ENCODE data around the gene PCSK5. TPM values are rescaled to one million over a fixed set of nuclear protein-coding genes. Genes with fewer than 3 reads are reported as not detected.

Gene PCSK5
- total RNA-seq, 1 experiment from 2014 or later = 7.5 TPM

- no peak overlapping the region for H4K8ac ChIP-seq (replicated peaks; ENCODE audit: insufficient read length, low read depth, low read length)
- Mint-ChIP-seq H3K4me3 (no peak overlapping the region), H3K4me1 (peaks cover 0 to 4% of the 10 kb centered on the region in 2 experiments; a peak in 3 of 4 replicates), H3K27me3 (ENCODE audit: low read depth) (no peaks in the 10 kb centered on the region), H3K27ac (no peak overlapping the region), H3K36me3 (ENCODE audit: insufficient read depth in 1 of 3, low read depth in 3 of 3) (peaks cover 0 to 7% (median 4%) of the 10 kb centered on the region in 3 experiments; a peak in 4 of 7 replicates), H3K9me3 (no peaks in the 10 kb centered on the region)
- no peaks in the 10 kb centered on the region for H3K9me3 ChIP-seq (ENCODE audit: control insufficient read depth, low read depth, low read length)
- no peaks in the 10 kb centered on the region; the same call in 1 of the 2 replicates for H3K4me1 ChIP-seq (ENCODE audit: insufficient read depth, low read length)
- H3K23ac ChIP-seq (ENCODE audit: insufficient read length, low read depth, low read length) = no peak overlapping the region
- H4K5ac ChIP-seq (ENCODE audit: insufficient read length, low read depth, low read length) = no peak overlapping the region
- H4K20me1 ChIP-seq (ENCODE audit: control insufficient read depth, insufficient read depth, insufficient read length) = no peaks in the 10 kb centered on the region
- no peak overlapping the region for H3T11ph ChIP-seq (ENCODE audit: low read length)
- no peak overlapping the region for H2AFZ ChIP-seq (ENCODE audit: low read length)
- no peak overlapping the region for H3K27ac ChIP-seq (ENCODE audit: insufficient read length, low read depth, low read length)
- no peak for TF ChIP-seq CTCF (conservative IDR thresholded peaks at IDR 0.05)
- no peak overlapping the region for H3K9ac ChIP-seq (ENCODE audit: extremely low read depth, insufficient read length, low read length)
- no CpG with 5 or more reads among the region's 3 CpGs for WGBS (ENCODE audit: extremely low coverage, insufficient read length, low lambda C conversion rate)
- H2BK12ac ChIP-seq (ENCODE audit: insufficient read length, low read depth, low read length) = no peak overlapping the region
- no peak overlapping the region for H2BK20ac ChIP-seq (ENCODE audit: low read depth, low read length, poor library complexity, severe bottlenecking)
- DNase-seq = no peak
- H2AK5ac ChIP-seq (ENCODE audit: insufficient read length, low read length) = no peak overlapping the region
- H3K4ac ChIP-seq (ENCODE audit: low read depth, low read length) = no peak overlapping the region
- H3K79me1 ChIP-seq (ENCODE audit: insufficient read depth, low read depth, low read length, poor library complexity, severe bottlenecking) = no peaks in the 10 kb centered on the region
- H2BK15ac ChIP-seq (ENCODE audit: low read depth, low read length) = no peak overlapping the region
- H3K4me2 ChIP-seq (ENCODE audit: insufficient read depth, insufficient read length, low read length) = no peak overlapping the region
- no peaks in the 10 kb centered on the region for H3K23me2 ChIP-seq (ENCODE audit: insufficient read length, low read depth, low read length, poor library complexity, severe bottlenecking)
- no peaks in the 10 kb centered on the region for H3K27me3 ChIP-seq (ENCODE audit: insufficient read depth, low read length)
- no peak overlapping the region for H2BK120ac ChIP-seq (ENCODE audit: low read depth, low read length, poor library complexity, severe bottlenecking)
- no peak overlapping the region for H3K56ac ChIP-seq (ENCODE audit: insufficient read length, low read depth, low read length)
- H3K79me2 ChIP-seq (ENCODE audit: insufficient read depth, low read length) = peaks cover 1% of the 10 kb centered on the region; the same call in 1 of the 2 replicates
- no peak overlapping the region for H3K18ac ChIP-seq (ENCODE audit: insufficient read length, low read depth, low read length)
- no peak overlapping the region for H3K14ac ChIP-seq (ENCODE audit: insufficient read depth, low read length)
- H4K91ac ChIP-seq (ENCODE audit: insufficient read length, low read depth, low read length) = no peak overlapping the region
- H2BK5ac ChIP-seq (ENCODE audit: insufficient read length, low read length) = no peak overlapping the region
Observed at GRCh38 chr9:75985515-75985914, 95.0 kb downstream of the PCSK5 start.

Measured in H9 (cell line).